Measurements from ENCODE around the gene MFAP2. TPM values are rescaled to one million over a fixed set of nuclear protein-coding genes. Genes with fewer than 3 reads are reported as not detected.

Gene MFAP2
- total and polyA plus RNA-seq, 2 experiments from 2014 or later: 129 to 255 TPM

DNA sequence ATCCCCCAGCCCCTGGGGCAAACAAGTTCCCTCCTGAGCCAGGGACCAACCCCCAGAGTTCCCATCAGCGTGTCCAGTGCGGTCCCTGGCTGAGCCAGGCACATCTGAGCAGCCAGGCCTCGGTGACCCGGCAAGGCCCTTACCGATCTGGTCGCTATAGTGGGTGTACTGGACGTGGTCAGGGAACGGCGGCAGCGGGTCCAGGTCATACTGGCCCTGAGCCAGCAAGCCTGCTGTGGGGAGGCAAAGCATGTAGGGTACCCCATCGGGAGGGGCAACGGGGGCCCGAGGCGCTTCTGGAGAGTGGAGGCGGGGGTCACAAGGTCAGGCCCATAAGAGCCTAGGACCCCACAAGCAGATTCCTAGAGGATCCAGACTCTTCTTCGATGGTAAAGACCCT, 3.5 kb downstream of the MFAP2 start (continued):
- TF ChIP-seq, protein P1, sequence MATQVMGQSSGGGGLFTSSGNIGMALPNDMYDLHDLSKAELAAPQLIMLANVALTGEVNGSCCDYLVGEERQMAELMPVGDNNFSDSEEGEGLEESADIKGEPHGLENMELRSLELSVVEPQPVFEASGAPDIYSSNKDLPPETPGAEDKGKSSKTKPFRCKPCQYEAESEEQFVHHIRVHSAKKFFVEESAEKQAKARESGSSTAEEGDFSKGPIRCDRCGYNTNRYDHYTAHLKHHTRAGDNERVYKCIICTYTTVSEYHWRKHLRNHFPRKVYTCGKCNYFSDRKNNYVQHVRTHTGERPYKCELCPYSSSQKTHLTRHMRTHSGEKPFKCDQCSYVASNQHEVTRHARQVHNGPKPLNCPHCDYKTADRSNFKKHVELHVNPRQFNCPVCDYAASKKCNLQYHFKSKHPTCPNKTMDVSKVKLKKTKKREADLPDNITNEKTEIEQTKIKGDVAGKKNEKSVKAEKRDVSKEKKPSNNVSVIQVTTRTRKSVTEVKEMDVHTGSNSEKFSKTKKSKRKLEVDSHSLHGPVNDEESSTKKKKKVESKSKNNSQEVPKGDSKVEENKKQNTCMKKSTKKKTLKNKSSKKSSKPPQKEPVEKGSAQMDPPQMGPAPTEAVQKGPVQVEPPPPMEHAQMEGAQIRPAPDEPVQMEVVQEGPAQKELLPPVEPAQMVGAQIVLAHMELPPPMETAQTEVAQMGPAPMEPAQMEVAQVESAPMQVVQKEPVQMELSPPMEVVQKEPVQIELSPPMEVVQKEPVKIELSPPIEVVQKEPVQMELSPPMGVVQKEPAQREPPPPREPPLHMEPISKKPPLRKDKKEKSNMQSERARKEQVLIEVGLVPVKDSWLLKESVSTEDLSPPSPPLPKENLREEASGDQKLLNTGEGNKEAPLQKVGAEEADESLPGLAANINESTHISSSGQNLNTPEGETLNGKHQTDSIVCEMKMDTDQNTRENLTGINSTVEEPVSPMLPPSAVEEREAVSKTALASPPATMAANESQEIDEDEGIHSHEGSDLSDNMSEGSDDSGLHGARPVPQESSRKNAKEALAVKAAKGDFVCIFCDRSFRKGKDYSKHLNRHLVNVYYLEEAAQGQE (IDR thresholded peaks at IDR 0.05; ENCODE audit: unreplicated experiment): no peak
- TF ChIP-seq STAT1 (IDR thresholded peaks at IDR 0.05; ENCODE audit: unreplicated experiment): no peak
- TF ChIP-seq, protein P2, sequence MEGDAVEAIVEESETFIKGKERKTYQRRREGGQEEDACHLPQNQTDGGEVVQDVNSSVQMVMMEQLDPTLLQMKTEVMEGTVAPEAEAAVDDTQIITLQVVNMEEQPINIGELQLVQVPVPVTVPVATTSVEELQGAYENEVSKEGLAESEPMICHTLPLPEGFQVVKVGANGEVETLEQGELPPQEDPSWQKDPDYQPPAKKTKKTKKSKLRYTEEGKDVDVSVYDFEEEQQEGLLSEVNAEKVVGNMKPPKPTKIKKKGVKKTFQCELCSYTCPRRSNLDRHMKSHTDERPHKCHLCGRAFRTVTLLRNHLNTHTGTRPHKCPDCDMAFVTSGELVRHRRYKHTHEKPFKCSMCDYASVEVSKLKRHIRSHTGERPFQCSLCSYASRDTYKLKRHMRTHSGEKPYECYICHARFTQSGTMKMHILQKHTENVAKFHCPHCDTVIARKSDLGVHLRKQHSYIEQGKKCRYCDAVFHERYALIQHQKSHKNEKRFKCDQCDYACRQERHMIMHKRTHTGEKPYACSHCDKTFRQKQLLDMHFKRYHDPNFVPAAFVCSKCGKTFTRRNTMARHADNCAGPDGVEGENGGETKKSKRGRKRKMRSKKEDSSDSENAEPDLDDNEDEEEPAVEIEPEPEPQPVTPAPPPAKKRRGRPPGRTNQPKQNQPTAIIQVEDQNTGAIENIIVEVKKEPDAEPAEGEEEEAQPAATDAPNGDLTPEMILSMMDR (conservative IDR thresholded peaks at IDR 0.05; ENCODE audit: low read depth in 2 of 2): no peak
- no peak for TF ChIP-seq CREB1 (CRISPR knock-in tag; IDR thresholded peaks at IDR 0.05; ENCODE audit: low read depth)
- TF ChIP-seq ZNF331 (CRISPR knock-in tag; IDR thresholded peaks at IDR 0.05; ENCODE audit: low read depth): no peak
- no peak for TF ChIP-seq JUNB (IDR thresholded peaks at IDR 0.05; ENCODE audit: unreplicated experiment)

DNA sequence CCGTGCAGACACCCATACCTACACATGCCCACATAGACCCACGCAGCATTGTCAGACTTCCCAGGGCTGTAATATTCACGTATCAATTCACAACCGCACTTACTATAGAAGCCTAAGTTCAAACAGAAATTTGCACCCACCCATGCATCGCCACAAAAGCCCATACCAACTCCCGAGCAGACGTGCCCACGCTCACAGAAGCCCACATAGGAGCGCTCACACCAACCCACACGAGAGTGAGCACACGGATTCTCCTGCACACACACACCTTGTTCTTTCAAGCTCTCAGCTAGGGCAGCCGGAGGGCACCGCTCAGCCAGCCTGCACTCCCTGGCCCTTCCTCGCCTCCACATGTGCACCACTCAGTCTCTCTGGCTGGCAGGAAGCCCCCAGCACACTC, 4.6 kb downstream of the MFAP2 start:
- H3K27ac Mint-ChIP-seq: peak overlapping the region; percentile 55
- peaks cover 16% of the 10 kb centered on the region for H3K27me3 Mint-ChIP-seq (ENCODE audit: insufficient read depth, low read depth, poor library complexity)
- no peaks in the 10 kb centered on the region for H3K9me3 Mint-ChIP-seq
- peak overlapping the region; percentile 7; the same call in 1 of the 3 replicates for H3K4me3 Mint-ChIP-seq
- peaks cover 14% of the 10 kb centered on the region for H3K4me1 ChIP-seq (ENCODE audit: insufficient read depth)
- DNase-seq (ENCODE audit: low spot score) (no peak), ATAC-seq (no peak)
- H3F3A ChIP-seq (replicated peaks; ENCODE audit: low read depth): peaks cover 15% of the 10 kb centered on the region; the same call in 1 of the 2 replicates
- H3K27me3 ChIP-seq (ENCODE audit: insufficient read depth): no peaks in the 10 kb centered on the region
- H3K4me2 ChIP-seq: no peak overlapping the region
- peaks cover 40% of the 10 kb centered on the region for H3K36me3 Mint-ChIP-seq (ENCODE audit: low read depth)
- TF ChIP-seq, protein P2 (conservative IDR thresholded peaks at IDR 0.05; ENCODE audit: low read depth in 2 of 2): no peak
- TF ChIP-seq CREB1 (CRISPR knock-in tag; IDR thresholded peaks at IDR 0.05; ENCODE audit: low read depth) (no peak), EZH2phosphoT487 (IDR thresholded peaks at IDR 0.05; ENCODE audit: unreplicated experiment) (no peak), EZH2 (IDR thresholded peaks at IDR 0.05; ENCODE audit: low read depth, unreplicated experiment) (no peak), POLR2AphosphoS5 (IDR thresholded peaks at IDR 0.05; ENCODE audit: low read depth) (no peak), ZNF331 (CRISPR knock-in tag; IDR thresholded peaks at IDR 0.05; ENCODE audit: low read depth) (no peak)
- TF ChIP-seq, protein P3, sequence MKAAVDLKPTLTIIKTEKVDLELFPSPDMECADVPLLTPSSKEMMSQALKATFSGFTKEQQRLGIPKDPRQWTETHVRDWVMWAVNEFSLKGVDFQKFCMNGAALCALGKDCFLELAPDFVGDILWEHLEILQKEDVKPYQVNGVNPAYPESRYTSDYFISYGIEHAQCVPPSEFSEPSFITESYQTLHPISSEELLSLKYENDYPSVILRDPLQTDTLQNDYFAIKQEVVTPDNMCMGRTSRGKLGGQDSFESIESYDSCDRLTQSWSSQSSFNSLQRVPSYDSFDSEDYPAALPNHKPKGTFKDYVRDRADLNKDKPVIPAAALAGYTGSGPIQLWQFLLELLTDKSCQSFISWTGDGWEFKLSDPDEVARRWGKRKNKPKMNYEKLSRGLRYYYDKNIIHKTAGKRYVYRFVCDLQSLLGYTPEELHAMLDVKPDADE (IDR thresholded peaks at IDR 0.05): no peak
- TF ChIP-seq, protein P1 (IDR thresholded peaks at IDR 0.05; ENCODE audit: unreplicated experiment): no peak
- H3K4me3 ChIP-seq: no peak overlapping the region
- no peak overlapping the region for H3K27ac ChIP-seq (ENCODE audit: low read depth)
- no peak overlapping the region for H2AFZ ChIP-seq
- peaks cover 27% of the 10 kb centered on the region for H3K79me2 ChIP-seq (replicated peaks; ENCODE audit: insufficient read depth)
- peaks cover 42% of the 10 kb centered on the region for H3K4me1 Mint-ChIP-seq
- H4K20me1 ChIP-seq (replicated peaks; ENCODE audit: insufficient read depth): peaks cover 5% of the 10 kb centered on the region; the same call in 1 of the 2 replicates
- no peaks in the 10 kb centered on the region for H3K9me2 ChIP-seq (ENCODE audit: insufficient read depth)
- no peaks in the 10 kb centered on the region; the same call in 1 of the 2 replicates for H3K36me3 ChIP-seq (ENCODE audit: insufficient read depth)
